Measurements from ENCODE around the gene MED28.
A peak's percentile ranks its signal among the peaks of the same experiment; 100 is the strongest.
"Not testable (repeated sequence)": the region's sequence is repeated elsewhere in the genome, so short reads cannot be mapped to it uniquely, and the experiment has no call there.

Gene MED28

GRCh38 chr4:17618926-17619325 lies 4.5 kb downstream of the MED28 start:
- DNase-seq (ENCODE audit: low read depth): no peak

GRCh38 chr4:17619416-17620105 lies 5.1 kb downstream of the MED28 start:
- peak; percentile 36 for DNase-seq (ENCODE audit: low read depth)

GRCh38 chr4:17623451-17624001 lies 9.1 kb downstream of the MED28 start:
- peak; percentile 49 for DNase-seq (ENCODE audit: low read depth)

- no peak for DNase-seq (ENCODE audit: low read depth)
These were observed 10.4 kb downstream of the MED28 start for GRCh38 chr4:17624821-17625220.

- DNase-seq (ENCODE audit: low read depth): no peak
These were observed 15.8 kb downstream of the MED28 start for GRCh38 chr4:17630228-17630627.

- DNase-seq (ENCODE audit: low read depth): no peak
These were observed 19.2 kb downstream of the MED28 start for GRCh38 chr4:17633600-17633999.

GRCh38 chr4:17635056-17635455 lies 20.6 kb downstream of the MED28 start:
- DNase-seq (ENCODE audit: low read depth): no peak

- no peak for DNase-seq (ENCODE audit: low read depth)
These were observed 21.9 kb downstream of the MED28 start for GRCh38 chr4:17636341-17636695.

GRCh38 chr4:17636696-17637622 lies 22.5 kb downstream of the MED28 start:
- peak; percentile 47 for DNase-seq (ENCODE audit: low read depth)

GRCh38 chr4:17639136-17639535 lies 24.7 kb downstream of the MED28 start:
- no peak for DNase-seq (ENCODE audit: low read depth)

- DNase-seq (ENCODE audit: low read depth): no peak
These were observed 27.9 kb downstream of the MED28 start for GRCh38 chr4:17642398-17642783.

GRCh38 chr4:17646693-17647092 lies 32.3 kb downstream of the MED28 start:
- no peak for DNase-seq (ENCODE audit: low read depth)

- DNase-seq (ENCODE audit: low read depth): no peak
These were observed 32.9 kb downstream of the MED28 start for GRCh38 chr4:17647176-17647806.

GRCh38 chr4:17647927-17648326 lies 33.5 kb downstream of the MED28 start:
- DNase-seq (ENCODE audit: low read depth): no peak

- DNase-seq (ENCODE audit: low read depth): no peak
These were observed 36.0 kb downstream of the MED28 start for GRCh38 chr4:17650406-17650805.

GRCh38 chr4:17654701-17655100 lies 40.3 kb downstream of the MED28 start:
- no peak for DNase-seq (ENCODE audit: low read depth)

GRCh38 chr4:17657090-17657489 lies 42.6 kb downstream of the MED28 start:
- DNase-seq (ENCODE audit: low read depth): no peak

GRCh38 chr4:17657849-17658248 lies 43.4 kb downstream of the MED28 start:
- no peak for DNase-seq (ENCODE audit: low read depth)

GRCh38 chr4:17659196-17659595 lies 44.8 kb downstream of the MED28 start:
- DNase-seq (ENCODE audit: low read depth): not testable (repeated sequence)

- no peak for DNase-seq (ENCODE audit: low read depth)
These were observed 48.3 kb downstream of the MED28 start for GRCh38 chr4:17662694-17663093.

- no peak for DNase-seq (ENCODE audit: low read depth)
These were observed 50.3 kb downstream of the MED28 start for GRCh38 chr4:17664755-17665154.

- no peak for DNase-seq (ENCODE audit: low read depth)
These were observed 50.9 kb downstream of the MED28 start for GRCh38 chr4:17665346-17665745.

- DNase-seq (ENCODE audit: low read depth): no peak
These were observed 51.4 kb downstream of the MED28 start for GRCh38 chr4:17665852-17666251.
